Testis (tissue), 2 donors: Measurements from ENCODE around the gene APCDD1L.

ENCODE experiments used
- POLR2A ChIP-seq: fragments of 450-650 bp; IDR thresholded peaks from one replicate; pipeline ENCODE4 v1.6.1; 2017; ENCODE audit warnings: antibody characterized with exemption, mild to moderate bottlenecking, moderate library complexity
- TF ChIP-seq, protein P1 (sequence below), 3 experiments: fragments of 450-650 bp in 2 of 3; fragments of 200-600 bp in 1 of 3; sonication (generic) in 1 of 3; IDR thresholded peaks; one replicate each; pipeline ENCODE4 v1.5.1; 2016 to 2019; ENCODE audit warnings: antibody characterized with exemption in 3 of 3, mild to moderate bottlenecking in 2 of 3, moderate library complexity in 1 of 3

DNA sequence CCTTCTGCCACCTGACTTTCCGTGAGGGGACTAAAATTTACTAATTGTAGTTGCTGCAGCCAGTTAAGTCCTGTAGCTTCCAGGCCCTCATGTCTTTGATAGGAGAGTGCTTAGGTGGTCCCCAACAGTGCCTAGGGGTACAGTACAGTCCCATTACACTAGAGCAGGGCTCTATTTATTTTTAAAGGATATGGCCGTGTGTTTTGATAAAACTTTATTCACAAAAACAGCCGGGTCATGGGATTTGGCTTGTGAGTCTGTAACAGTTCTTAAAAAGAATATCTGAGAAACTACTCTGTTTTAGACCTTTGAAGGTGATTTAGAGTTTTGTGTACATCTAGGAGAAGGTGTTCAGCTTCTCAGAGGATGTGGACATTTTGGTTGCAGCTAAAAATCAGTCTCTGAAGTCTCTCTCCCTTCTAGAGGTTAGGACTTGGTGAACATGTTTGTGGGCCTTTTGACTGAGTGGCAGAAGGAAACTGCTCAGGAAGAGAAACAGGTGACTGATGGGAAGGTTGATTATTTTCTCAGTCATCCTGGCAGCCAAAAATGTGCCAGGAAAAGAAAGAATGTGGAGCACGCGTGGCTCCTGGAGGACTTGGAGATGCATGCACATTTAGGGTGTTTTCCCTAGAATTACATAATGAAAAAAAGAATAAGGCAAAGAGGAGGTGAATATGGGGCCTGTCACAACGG, 68.8 kb downstream of the APCDD1L start:
- no peak for TF ChIP-seq POLR2A
- TF ChIP-seq, protein P1, sequence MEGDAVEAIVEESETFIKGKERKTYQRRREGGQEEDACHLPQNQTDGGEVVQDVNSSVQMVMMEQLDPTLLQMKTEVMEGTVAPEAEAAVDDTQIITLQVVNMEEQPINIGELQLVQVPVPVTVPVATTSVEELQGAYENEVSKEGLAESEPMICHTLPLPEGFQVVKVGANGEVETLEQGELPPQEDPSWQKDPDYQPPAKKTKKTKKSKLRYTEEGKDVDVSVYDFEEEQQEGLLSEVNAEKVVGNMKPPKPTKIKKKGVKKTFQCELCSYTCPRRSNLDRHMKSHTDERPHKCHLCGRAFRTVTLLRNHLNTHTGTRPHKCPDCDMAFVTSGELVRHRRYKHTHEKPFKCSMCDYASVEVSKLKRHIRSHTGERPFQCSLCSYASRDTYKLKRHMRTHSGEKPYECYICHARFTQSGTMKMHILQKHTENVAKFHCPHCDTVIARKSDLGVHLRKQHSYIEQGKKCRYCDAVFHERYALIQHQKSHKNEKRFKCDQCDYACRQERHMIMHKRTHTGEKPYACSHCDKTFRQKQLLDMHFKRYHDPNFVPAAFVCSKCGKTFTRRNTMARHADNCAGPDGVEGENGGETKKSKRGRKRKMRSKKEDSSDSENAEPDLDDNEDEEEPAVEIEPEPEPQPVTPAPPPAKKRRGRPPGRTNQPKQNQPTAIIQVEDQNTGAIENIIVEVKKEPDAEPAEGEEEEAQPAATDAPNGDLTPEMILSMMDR (IDR thresholded peaks at IDR 0.05): no peak
